Measurements from ENCODE around the gene MAGI2. TPM values are rescaled to one million over a fixed set of nuclear protein-coding genes. Genes with fewer than 3 reads are reported as not detected.

Gene MAGI2
- total and polyA plus RNA-seq, 2 experiments from 2014 or later, result 10.4 to 26.4 TPM

GRCh38 chr7:79353720-79354468 lies 99.6 kb downstream of the MAGI2 start:
- Histone ChIP-seq H3K79me2 (replicated peaks; ENCODE audit: insufficient read depth) (no peaks in the 10 kb centered on the region), H4K20me1 (replicated peaks; ENCODE audit: insufficient read depth) (no peaks in the 10 kb centered on the region), H3K27ac (ENCODE audit: low read depth) (no peak overlapping the region), H3K27me3 (ENCODE audit: insufficient read depth) (no peaks in the 10 kb centered on the region), H2AFZ (no peak overlapping the region), H3K4me1 (ENCODE audit: insufficient read depth) (no peaks in the 10 kb centered on the region), H3K36me3 (ENCODE audit: insufficient read depth) (no peaks in the 10 kb centered on the region), H3F3A (replicated peaks; ENCODE audit: low read depth) (no peaks in the 10 kb centered on the region), H3K4me3 (no peak overlapping the region), H3K9me2 (ENCODE audit: insufficient read depth) (no peaks in the 10 kb centered on the region), H3K4me2 (no peak overlapping the region)
- H3K4me1 Mint-ChIP-seq, result no peaks in the 10 kb centered on the region
- TF ChIP-seq JUNB (IDR thresholded peaks at IDR 0.05; ENCODE audit: unreplicated experiment) (no peak), CTCF (conservative IDR thresholded peaks at IDR 0.05; ENCODE audit: low read depth in 2 of 2) (no peak), ETS1 (IDR thresholded peaks at IDR 0.05) (no peak), NANOG (IDR thresholded peaks at IDR 0.05; ENCODE audit: borderline replicate concordance) (no peak), ZNF114 (CRISPR knock-in tag; IDR thresholded peaks at IDR 0.05) (no peak), EZH2 (IDR thresholded peaks at IDR 0.05; ENCODE audit: low read depth, unreplicated experiment) (no peak), POLR2AphosphoS5 (IDR thresholded peaks at IDR 0.05; ENCODE audit: low read depth) (no peak)
- H3K27ac Mint-ChIP-seq, result no peak overlapping the region
- DNase-seq (ENCODE audit: low spot score), result no peak
- H3K36me3 Mint-ChIP-seq (ENCODE audit: low read depth), result no peaks in the 10 kb centered on the region
- no peak for ATAC-seq
- no peaks in the 10 kb centered on the region for H3K27me3 Mint-ChIP-seq (ENCODE audit: insufficient read depth, low read depth, poor library complexity)
- no peak overlapping the region for H3K4me3 Mint-ChIP-seq
- H3K9me3 Mint-ChIP-seq, result no peaks in the 10 kb centered on the region

- Mint-ChIP-seq H3K27me3 (ENCODE audit: insufficient read depth, low read depth, poor library complexity) (no peaks in the 10 kb centered on the region), H3K36me3 (ENCODE audit: low read depth) (no peaks in the 10 kb centered on the region), H3K9me3 (no peaks in the 10 kb centered on the region), H3K4me1 (no peaks in the 10 kb centered on the region), H3K4me3 (no peak overlapping the region), H3K27ac (no peak overlapping the region)
- no peak overlapping the region for H3K4me3 ChIP-seq
- no peaks in the 10 kb centered on the region for H3K27me3 ChIP-seq (ENCODE audit: insufficient read depth)
- H3K9me2 ChIP-seq (ENCODE audit: insufficient read depth), result no peaks in the 10 kb centered on the region
- no peaks in the 10 kb centered on the region for H3K36me3 ChIP-seq (ENCODE audit: insufficient read depth)
- H3F3A ChIP-seq (replicated peaks; ENCODE audit: low read depth), result no peaks in the 10 kb centered on the region
- no peaks in the 10 kb centered on the region for H4K20me1 ChIP-seq (replicated peaks; ENCODE audit: insufficient read depth)
- H3K4me2 ChIP-seq, result no peak overlapping the region
- DNase-seq (ENCODE audit: low spot score) (no peak), ATAC-seq (no peak)
- no peak overlapping the region for H2AFZ ChIP-seq
- TF ChIP-seq ZNF114 (CRISPR knock-in tag; IDR thresholded peaks at IDR 0.05), result no peak
- TF ChIP-seq EZH2phosphoT487 (IDR thresholded peaks at IDR 0.05; ENCODE audit: unreplicated experiment), result no peak
- no peak for TF ChIP-seq JUNB (IDR thresholded peaks at IDR 0.05; ENCODE audit: unreplicated experiment)
- no peak for TF ChIP-seq ZNF331 (CRISPR knock-in tag; IDR thresholded peaks at IDR 0.05; ENCODE audit: low read depth)
- no peak for TF ChIP-seq CREB1 (CRISPR knock-in tag; IDR thresholded peaks at IDR 0.05; ENCODE audit: low read depth)
- TF ChIP-seq EZH2 (IDR thresholded peaks at IDR 0.05; ENCODE audit: low read depth, unreplicated experiment), result no peak
- no peak for TF ChIP-seq POLR2AphosphoS5 (IDR thresholded peaks at IDR 0.05; ENCODE audit: low read depth)
- TF ChIP-seq ETS1 (IDR thresholded peaks at IDR 0.05), result no peak
- no peak for TF ChIP-seq STAT1 (IDR thresholded peaks at IDR 0.05; ENCODE audit: unreplicated experiment)
- H3K4me1 ChIP-seq (ENCODE audit: insufficient read depth), result no peaks in the 10 kb centered on the region
- no peak overlapping the region for H3K27ac ChIP-seq (ENCODE audit: low read depth)
- no peaks in the 10 kb centered on the region for H3K79me2 ChIP-seq (replicated peaks; ENCODE audit: insufficient read depth)
These were observed 101.1 kb downstream of the MAGI2 start for GRCh38 chr7:79352323-79352722.
